ENCODE data around the gene ANXA6.

ANXA6 gene

DNA sequence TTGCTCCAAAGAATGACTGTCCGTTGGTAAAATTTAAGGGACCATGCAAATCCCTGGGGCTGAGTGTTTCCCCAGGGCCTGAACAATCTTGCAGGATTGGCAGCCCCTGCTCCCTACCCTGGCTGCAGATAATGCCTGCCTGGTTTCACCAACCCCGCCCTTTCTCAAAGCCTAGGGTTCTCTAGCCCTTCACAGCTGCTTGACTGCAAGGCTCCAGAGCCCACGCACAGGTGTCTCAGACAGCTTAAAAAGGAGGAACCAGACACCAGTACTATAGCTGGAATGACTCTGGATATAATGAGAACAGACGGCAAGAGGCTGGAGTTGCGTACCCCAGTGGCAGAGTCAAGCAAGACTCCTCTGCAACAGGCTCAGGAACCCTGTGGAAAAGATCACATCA, 51.5 kb downstream of the ANXA6 start:
- TF ChIP-seq ZFP30 (CRISPR knock-in tag; IDR thresholded peaks at IDR 0.05) (no peak), ARNTL (CRISPR knock-in tag; IDR thresholded peaks at IDR 0.05; ENCODE audit: borderline replicate concordance, low read depth) (no peak), ZNF8 (CRISPR knock-in tag; IDR thresholded peaks at IDR 0.05) (no peak), ESRRG (CRISPR knock-in tag; IDR thresholded peaks at IDR 0.05) (no peak), ZFP3 (CRISPR knock-in tag; IDR thresholded peaks at IDR 0.05) (no peak), OSR1 (CRISPR knock-in tag; IDR thresholded peaks at IDR 0.05) (no peak), BACH2 (CRISPR knock-in tag; IDR thresholded peaks at IDR 0.05; ENCODE audit: borderline replicate concordance) (no peak), CSDC2 (CRISPR knock-in tag; IDR thresholded peaks at IDR 0.05) (no peak), ZNF565 (CRISPR knock-in tag; conservative IDR thresholded peaks at IDR 0.05; ENCODE audit: low read depth) (no peak), ISL1 (CRISPR knock-in tag; IDR thresholded peaks at IDR 0.05) (no peak)
- TF ChIP-seq, protein P1, sequence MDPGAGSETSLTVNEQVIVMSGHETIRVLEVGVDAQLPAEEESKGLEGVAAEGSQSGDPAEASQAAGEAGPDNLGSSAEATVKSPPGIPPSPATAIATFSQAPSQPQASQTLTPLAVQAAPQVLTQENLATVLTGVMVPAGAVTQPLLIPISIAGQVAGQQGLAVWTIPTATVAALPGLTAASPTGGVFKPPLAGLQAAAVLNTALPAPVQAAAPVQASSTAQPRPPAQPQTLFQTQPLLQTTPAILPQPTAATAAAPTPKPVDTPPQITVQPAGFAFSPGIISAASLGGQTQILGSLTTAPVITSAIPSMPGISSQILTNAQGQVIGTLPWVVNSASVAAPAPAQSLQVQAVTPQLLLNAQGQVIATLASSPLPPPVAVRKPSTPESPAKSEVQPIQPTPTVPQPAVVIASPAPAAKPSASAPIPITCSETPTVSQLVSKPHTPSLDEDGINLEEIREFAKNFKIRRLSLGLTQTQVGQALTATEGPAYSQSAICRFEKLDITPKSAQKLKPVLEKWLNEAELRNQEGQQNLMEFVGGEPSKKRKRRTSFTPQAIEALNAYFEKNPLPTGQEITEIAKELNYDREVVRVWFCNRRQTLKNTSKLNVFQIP (CRISPR knock-in tag; IDR thresholded peaks at IDR 0.05; ENCODE audit: borderline replicate concordance, low read depth), result no peak
- TF ChIP-seq, protein P2, sequence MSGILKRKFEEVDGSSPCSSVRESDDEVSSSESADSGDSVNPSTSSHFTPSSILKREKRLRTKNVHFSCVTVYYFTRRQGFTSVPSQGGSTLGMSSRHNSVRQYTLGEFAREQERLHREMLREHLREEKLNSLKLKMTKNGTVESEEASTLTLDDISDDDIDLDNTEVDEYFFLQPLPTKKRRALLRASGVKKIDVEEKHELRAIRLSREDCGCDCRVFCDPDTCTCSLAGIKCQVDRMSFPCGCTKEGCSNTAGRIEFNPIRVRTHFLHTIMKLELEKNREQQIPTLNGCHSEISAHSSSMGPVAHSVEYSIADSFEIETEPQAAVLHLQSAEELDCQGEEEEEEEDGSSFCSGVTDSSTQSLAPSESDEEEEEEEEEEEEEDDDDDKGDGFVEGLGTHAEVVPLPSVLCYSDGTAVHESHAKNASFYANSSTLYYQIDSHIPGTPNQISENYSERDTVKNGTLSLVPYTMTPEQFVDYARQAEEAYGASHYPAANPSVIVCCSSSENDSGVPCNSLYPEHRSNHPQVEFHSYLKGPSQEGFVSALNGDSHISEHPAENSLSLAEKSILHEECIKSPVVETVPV (CRISPR knock-in tag; IDR thresholded peaks at IDR 0.05), result no peak
- no peak for ATAC-seq

GRCh38 chr5:151105561-151105960, 52.0 kb downstream of the ANXA6 start:
- ATAC-seq, result no peak

GRCh38 chr5:151104795-151105194, 52.8 kb downstream of the ANXA6 start:
- ATAC-seq, result no peak
- TF ChIP-seq, protein P3, sequence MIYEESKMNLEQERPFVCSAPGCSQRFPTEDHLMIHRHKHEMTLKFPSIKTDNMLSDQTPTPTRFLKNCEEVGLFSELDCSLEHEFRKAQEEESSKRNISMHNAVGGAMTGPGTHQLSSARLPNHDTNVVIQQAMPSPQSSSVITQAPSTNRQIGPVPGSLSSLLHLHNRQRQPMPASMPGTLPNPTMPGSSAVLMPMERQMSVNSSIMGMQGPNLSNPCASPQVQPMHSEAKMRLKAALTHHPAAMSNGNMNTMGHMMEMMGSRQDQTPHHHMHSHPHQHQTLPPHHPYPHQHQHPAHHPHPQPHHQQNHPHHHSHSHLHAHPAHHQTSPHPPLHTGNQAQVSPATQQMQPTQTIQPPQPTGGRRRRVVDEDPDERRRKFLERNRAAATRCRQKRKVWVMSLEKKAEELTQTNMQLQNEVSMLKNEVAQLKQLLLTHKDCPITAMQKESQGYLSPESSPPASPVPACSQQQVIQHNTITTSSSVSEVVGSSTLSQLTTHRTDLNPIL (CRISPR knock-in tag; IDR thresholded peaks at IDR 0.05; ENCODE audit: low read depth), result no peak
- TF ChIP-seq TCF4 (CRISPR knock-in tag; IDR thresholded peaks at IDR 0.05; ENCODE audit: borderline replicate concordance) (no peak), ARNTL (CRISPR knock-in tag; IDR thresholded peaks at IDR 0.05; ENCODE audit: borderline replicate concordance, low read depth) (no peak), ESRRG (CRISPR knock-in tag; IDR thresholded peaks at IDR 0.05) (no peak), BACH2 (CRISPR knock-in tag; IDR thresholded peaks at IDR 0.05; ENCODE audit: borderline replicate concordance) (no peak), PPARA (CRISPR knock-in tag; IDR thresholded peaks at IDR 0.05; ENCODE audit: borderline replicate concordance) (no peak), GLIS3 (CRISPR knock-in tag; IDR thresholded peaks at IDR 0.05) (no peak), ZFP30 (CRISPR knock-in tag; IDR thresholded peaks at IDR 0.05) (no peak)

More at GRCh38 chr5:151105561-151105960, 52.0 kb downstream of the ANXA6 start:
- TF ChIP-seq ZNF70 (CRISPR knock-in tag; IDR thresholded peaks at IDR 0.05), result no peak
- TF ChIP-seq ESRRG (CRISPR knock-in tag; IDR thresholded peaks at IDR 0.05), result no peak
- TF ChIP-seq BACH2 (CRISPR knock-in tag; IDR thresholded peaks at IDR 0.05; ENCODE audit: borderline replicate concordance), result no peak
- TF ChIP-seq ARNTL (CRISPR knock-in tag; IDR thresholded peaks at IDR 0.05; ENCODE audit: borderline replicate concordance, low read depth), result no peak
- TF ChIP-seq CSDC2 (CRISPR knock-in tag; IDR thresholded peaks at IDR 0.05), result no peak
- TF ChIP-seq PPARA (CRISPR knock-in tag; IDR thresholded peaks at IDR 0.05; ENCODE audit: borderline replicate concordance), result no peak
- no peak for TF ChIP-seq RARB (CRISPR knock-in tag; IDR thresholded peaks at IDR 0.05)
- TF ChIP-seq, protein P4, sequence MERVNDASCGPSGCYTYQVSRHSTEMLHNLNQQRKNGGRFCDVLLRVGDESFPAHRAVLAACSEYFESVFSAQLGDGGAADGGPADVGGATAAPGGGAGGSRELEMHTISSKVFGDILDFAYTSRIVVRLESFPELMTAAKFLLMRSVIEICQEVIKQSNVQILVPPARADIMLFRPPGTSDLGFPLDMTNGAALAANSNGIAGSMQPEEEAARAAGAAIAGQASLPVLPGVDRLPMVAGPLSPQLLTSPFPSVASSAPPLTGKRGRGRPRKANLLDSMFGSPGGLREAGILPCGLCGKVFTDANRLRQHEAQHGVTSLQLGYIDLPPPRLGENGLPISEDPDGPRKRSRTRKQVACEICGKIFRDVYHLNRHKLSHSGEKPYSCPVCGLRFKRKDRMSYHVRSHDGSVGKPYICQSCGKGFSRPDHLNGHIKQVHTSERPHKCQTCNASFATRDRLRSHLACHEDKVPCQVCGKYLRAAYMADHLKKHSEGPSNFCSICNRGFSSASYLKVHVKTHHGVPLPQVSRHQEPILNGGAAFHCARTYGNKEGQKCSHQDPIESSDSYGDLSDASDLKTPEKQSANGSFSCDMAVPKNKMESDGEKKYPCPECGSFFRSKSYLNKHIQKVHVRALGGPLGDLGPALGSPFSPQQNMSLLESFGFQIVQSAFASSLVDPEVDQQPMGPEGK (CRISPR knock-in tag; IDR thresholded peaks at IDR 0.05; ENCODE audit: borderline replicate concordance), result no peak
- TF ChIP-seq GLIS3 (CRISPR knock-in tag; IDR thresholded peaks at IDR 0.05), result no peak
- TF ChIP-seq, protein P1 (CRISPR knock-in tag; IDR thresholded peaks at IDR 0.05; ENCODE audit: borderline replicate concordance, low read depth), result no peak
- TF ChIP-seq ZFP30 (CRISPR knock-in tag; IDR thresholded peaks at IDR 0.05), result no peak
- TF ChIP-seq ZNF8 (CRISPR knock-in tag; IDR thresholded peaks at IDR 0.05), result no peak
- no peak for TF ChIP-seq ZFP3 (CRISPR knock-in tag; IDR thresholded peaks at IDR 0.05)
- TF ChIP-seq, protein P3 (CRISPR knock-in tag; IDR thresholded peaks at IDR 0.05; ENCODE audit: low read depth), result no peak
- no peak for TF ChIP-seq ZC3H10 (CRISPR knock-in tag; IDR thresholded peaks at IDR 0.05)
- no peak for TF ChIP-seq TOX (CRISPR knock-in tag; IDR thresholded peaks at IDR 0.05; ENCODE audit: borderline replicate concordance)

Data from SK-N-SH treated with all-trans-retinoic acid at 6 μM for 48 hours (cell line).